ENCODE results near the gene BRD7. TPM values are rescaled to one million over a fixed set of nuclear protein-coding genes. Genes with fewer than 3 reads are reported as not detected.
A peak's percentile ranks its signal among the peaks of the same experiment; 100 is the strongest.

BRD7 gene
- total and polyA plus RNA-seq, 2 of the 4 experiments (the other 2 are of a cell fraction): 24.8 to 29.9 TPM

DNA sequence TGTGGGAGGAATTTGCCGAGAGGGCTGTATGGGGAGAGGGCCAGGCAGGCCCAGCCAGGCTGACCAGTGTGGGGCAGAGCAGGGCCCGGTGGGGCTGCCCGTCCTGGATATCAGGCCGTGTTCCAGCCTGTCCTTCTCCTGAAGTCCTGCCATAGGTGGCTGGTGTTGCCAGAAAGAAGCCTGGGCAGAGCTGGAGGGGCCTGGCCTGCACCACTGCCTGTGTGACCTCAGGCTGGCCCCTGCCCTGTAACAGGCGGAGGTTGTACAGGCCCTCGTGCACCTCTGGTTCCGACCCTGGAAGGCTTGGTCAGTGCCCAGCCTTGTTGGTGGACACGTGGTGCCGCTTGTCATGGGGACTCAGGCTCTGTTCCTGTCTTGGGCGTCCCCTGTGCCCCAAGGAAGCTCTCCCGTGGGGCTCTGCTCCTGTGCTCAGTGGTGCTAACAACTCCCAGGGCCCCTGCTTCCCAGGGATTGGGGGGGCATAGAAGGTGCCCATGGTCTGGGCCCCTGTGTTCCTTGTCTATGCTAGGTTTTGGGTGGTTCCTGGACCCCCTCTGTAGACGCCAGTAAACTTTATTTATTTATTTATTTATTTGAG, 69.2 kb downstream of the BRD7 start:
- Histone ChIP-seq H4K5ac (ENCODE audit: low read depth, low read length) (no peak overlapping the region), H3K4me3 (ENCODE audit: insufficient read depth, low read depth, low read length) (no peak overlapping the region), H2AFZ (replicated peaks; ENCODE audit: low read length, poor library complexity) (no peak overlapping the region), H4K20me1 (ENCODE audit: insufficient read depth, low read length) (no peaks in the 10 kb centered on the region), H3K9me3 (ENCODE audit: control insufficient read depth, insufficient read depth, low read length) (no peaks in the 10 kb centered on the region), H2BK20ac (ENCODE audit: low read depth, low read length) (no peak overlapping the region), H4K8ac (ENCODE audit: low read depth in 2 of 2, low read length in 2 of 2) (no peak overlapping the region), H3K27ac (ENCODE audit: insufficient read depth, low read length) (no peak overlapping the region), H2BK120ac (ENCODE audit: low read depth, low read length) (0 out of 2 replicates have a peak overlapping the region, but pooled peaks have one; percentile 32), H3K27me3 (ENCODE audit: control insufficient read depth, insufficient read depth, low read length) (no peaks in the 10 kb centered on the region), H3K9ac (ENCODE audit: low read depth, low read length) (no peak overlapping the region), H3K4ac (ENCODE audit: low read depth, low read length) (no peak overlapping the region), H3K4me2 (ENCODE audit: low read depth, low read length) (no peak overlapping the region), H3K79me1 (ENCODE audit: low read depth in 1 of 2, low read length in 2 of 2) (peaks cover 0 to 10% of the 10 kb centered on the region in 2 experiments; a peak in 1 of 4 replicates), H4K91ac (ENCODE audit: insufficient read depth, low read depth, low read length) (no peak overlapping the region), H3K4me1 (ENCODE audit: control insufficient read depth, insufficient read depth, low read length) (peaks cover 36% of the 10 kb centered on the region), H3K18ac (ENCODE audit: low read depth, low read length) (no peak overlapping the region), H2AK9ac (replicated peaks; ENCODE audit: low read depth, low read length, poor library complexity) (peak overlapping the region; percentile 16), H2BK5ac (ENCODE audit: low read depth, low read length, poor library complexity, severe bottlenecking) (no peak overlapping the region), H2BK15ac (ENCODE audit: low read depth, low read length) (no peak overlapping the region), H3K56ac (ENCODE audit: extremely low read depth, insufficient read depth, low read length) (no peak overlapping the region), H3K36me3 (ENCODE audit: control insufficient read depth, insufficient read depth, low read length) (no peaks in the 10 kb centered on the region; the same call in 1 of the 2 replicates), H3K14ac (replicated peaks; ENCODE audit: low read depth, low read length) (no peak overlapping the region), H2AK5ac (ENCODE audit: low read depth, low read length) (no peak overlapping the region; the same call in 1 of the 2 replicates), H3K9me1 (ENCODE audit: insufficient read depth, low read length) (peaks cover 28% of the 10 kb centered on the region), H3K23ac (ENCODE audit: low read depth, low read length) (no peak overlapping the region)
- DNase-seq (no peak), ATAC-seq (ENCODE audit: low read depth) (no peak)
- WGBS, 2 experiments (ENCODE audit: extremely low coverage in 2 of 2, insufficient read length in 1 of 2): 78% methylated on average over 4 of the region's 12 CpGs; no CpG with 5 or more reads in 1 of the 2 experiments
- in situ Hi-C loops (cut with MboI; ENCODE audit: low sequenced_read_pairs): no loop called here
- BruUV-seq (replicated peaks): no TSS peak
- ChIA-PET CTCF (no interaction called here), POLR2A (ENCODE audit: unreplicated experiment) (no interaction called here)
- dilution Hi-C loops (cut with HindIII; ENCODE audit: low sequenced_read_pairs, unreplicated experiment): no loop called here
- no peak for TF ChIP-seq CHD1 (IDR thresholded peaks at IDR 0.05; ENCODE audit: low read depth, low read length)
- no peak for TF ChIP-seq MXI1 (IDR thresholded peaks at IDR 0.05; ENCODE audit: borderline replicate concordance, low read depth, low read length)
- TF ChIP-seq MAFK (IDR thresholded peaks at IDR 0.05; ENCODE audit: low read depth, low read length): no peak
- TF ChIP-seq SMC3 (IDR thresholded peaks at IDR 0.05; ENCODE audit: low read depth, low read length): no peak
- TF ChIP-seq, protein P1, sequence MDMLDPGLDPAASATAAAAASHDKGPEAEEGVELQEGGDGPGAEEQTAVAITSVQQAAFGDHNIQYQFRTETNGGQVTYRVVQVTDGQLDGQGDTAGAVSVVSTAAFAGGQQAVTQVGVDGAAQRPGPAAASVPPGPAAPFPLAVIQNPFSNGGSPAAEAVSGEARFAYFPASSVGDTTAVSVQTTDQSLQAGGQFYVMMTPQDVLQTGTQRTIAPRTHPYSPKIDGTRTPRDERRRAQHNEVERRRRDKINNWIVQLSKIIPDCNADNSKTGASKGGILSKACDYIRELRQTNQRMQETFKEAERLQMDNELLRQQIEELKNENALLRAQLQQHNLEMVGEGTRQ (IDR thresholded peaks at IDR 0.05; ENCODE audit: low read depth, low read length): no peak
- TF ChIP-seq, protein P2, sequence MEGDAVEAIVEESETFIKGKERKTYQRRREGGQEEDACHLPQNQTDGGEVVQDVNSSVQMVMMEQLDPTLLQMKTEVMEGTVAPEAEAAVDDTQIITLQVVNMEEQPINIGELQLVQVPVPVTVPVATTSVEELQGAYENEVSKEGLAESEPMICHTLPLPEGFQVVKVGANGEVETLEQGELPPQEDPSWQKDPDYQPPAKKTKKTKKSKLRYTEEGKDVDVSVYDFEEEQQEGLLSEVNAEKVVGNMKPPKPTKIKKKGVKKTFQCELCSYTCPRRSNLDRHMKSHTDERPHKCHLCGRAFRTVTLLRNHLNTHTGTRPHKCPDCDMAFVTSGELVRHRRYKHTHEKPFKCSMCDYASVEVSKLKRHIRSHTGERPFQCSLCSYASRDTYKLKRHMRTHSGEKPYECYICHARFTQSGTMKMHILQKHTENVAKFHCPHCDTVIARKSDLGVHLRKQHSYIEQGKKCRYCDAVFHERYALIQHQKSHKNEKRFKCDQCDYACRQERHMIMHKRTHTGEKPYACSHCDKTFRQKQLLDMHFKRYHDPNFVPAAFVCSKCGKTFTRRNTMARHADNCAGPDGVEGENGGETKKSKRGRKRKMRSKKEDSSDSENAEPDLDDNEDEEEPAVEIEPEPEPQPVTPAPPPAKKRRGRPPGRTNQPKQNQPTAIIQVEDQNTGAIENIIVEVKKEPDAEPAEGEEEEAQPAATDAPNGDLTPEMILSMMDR (conservative IDR thresholded peaks at IDR 0.05; ENCODE audit: low read depth, low read length): no peak
- TF ChIP-seq, protein P3, sequence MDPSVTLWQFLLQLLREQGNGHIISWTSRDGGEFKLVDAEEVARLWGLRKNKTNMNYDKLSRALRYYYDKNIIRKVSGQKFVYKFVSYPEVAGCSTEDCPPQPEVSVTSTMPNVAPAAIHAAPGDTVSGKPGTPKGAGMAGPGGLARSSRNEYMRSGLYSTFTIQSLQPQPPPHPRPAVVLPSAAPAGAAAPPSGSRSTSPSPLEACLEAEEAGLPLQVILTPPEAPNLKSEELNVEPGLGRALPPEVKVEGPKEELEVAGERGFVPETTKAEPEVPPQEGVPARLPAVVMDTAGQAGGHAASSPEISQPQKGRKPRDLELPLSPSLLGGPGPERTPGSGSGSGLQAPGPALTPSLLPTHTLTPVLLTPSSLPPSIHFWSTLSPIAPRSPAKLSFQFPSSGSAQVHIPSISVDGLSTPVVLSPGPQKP (IDR thresholded peaks at IDR 0.05; ENCODE audit: borderline replicate concordance, low read depth, low read length): no peak
- TF ChIP-seq BHLHE40 (IDR thresholded peaks at IDR 0.05; ENCODE audit: low read depth, low read length): no peak
- no peak for TF ChIP-seq POLR2A (IDR thresholded peaks at IDR 0.05; ENCODE audit: low read depth, low read length)
- no peak for TF ChIP-seq RCOR1 (IDR thresholded peaks at IDR 0.05; ENCODE audit: insufficient replicate concordance, low read length)
- no peak for TF ChIP-seq MAZ (IDR thresholded peaks at IDR 0.05; ENCODE audit: borderline replicate concordance, low read depth, low read length)
- TF ChIP-seq NFE2L2 (IDR thresholded peaks at IDR 0.05; ENCODE audit: low read depth, low read length): no peak
- no peak for TF ChIP-seq FOS (IDR thresholded peaks at IDR 0.05; ENCODE audit: low read depth, low read length)
- intact Hi-C loops (cut with micrococcal nuclease): loop anchor here (2.0 to 5.0 kb wide), 4 partner anchors 32 to 232 kb away; partner anchors contain the start of genes ADCY7 and HEATR3

Measured in IMR-90 (cell line).